HepG2 (cell line): Measurements from ENCODE around the gene CNNM2. TPM values are rescaled to one million over a fixed set of nuclear protein-coding genes. Genes with fewer than 3 reads are reported as not detected.

Source experiments
- ATAC-seq: fragments of 200-7000 bp; cut with Tn5 transposase; 3 replicates; pipeline ENCODE4 v1.9.1; 2020; ENCODE audit warnings: mild to moderate bottlenecking, moderate library complexity
- BruUV-seq: library from RNA; stranded (reverse); fragments of 400-500 nt; replicated peaks from 2 replicates; lab custom pipeline; 2021; lab: Mats Ljungman, UMichigan
- CTCF ChIA-PET: fragments of 300-600 bp; formaldehyde crosslinking; extraction: SDS; loops from one replicate; lab custom pipeline; 2021; ENCODE audit warnings: low total read pairs, inconsistent platforms, low intra/inter-chr PET ratio; lab: Yijun Ruan, JAX
- POLR2A ChIA-PET: fragments of 350-600 bp; sonication (Branson Sonifier 250); formaldehyde crosslinking; loops from one replicate; lab custom pipeline; 2020; ENCODE audit warnings: antibody characterized with exemption, inconsistent platforms; lab: Yijun Ruan, JAX
- DNase-seq: peaks from one replicate; pipeline ENCODE4 v3.0.0-alpha.2; 2015; ENCODE audit warnings: low spot score
- FAIRE-seq: peaks from 3 replicates; lab custom pipeline; 2011; peaks lifted over from hg19 to GRCh38; lab: Jason Lieb, UNC
- H2AFZ ChIP-seq: one replicate; pipeline ENCODE4 v1.6.1; 2011; ENCODE audit warnings: low read length, inconsistent platforms
- H3K27ac ChIP-seq: fragments of 300-600 bp; 3 replicates; pipeline ENCODE4 v1.8.0; 2011; ENCODE audit warnings: mixed run types, mild to moderate bottlenecking, mixed read lengths, low read length, inconsistent platforms; ENCODE audit not compliant: insufficient read depth; ENCODE audit errors: extremely low read length
- H3K27me3 ChIP-seq, 2 experiments: fragments of 200-600 bp in 1 of 2; 2 replicates in 1 of 2; 3 replicates in 1 of 2; pipeline versions ENCODE4 v1.6.0 to v1.8.0; 2011; ENCODE audit warnings: low read length in 2 of 2, mild to moderate bottlenecking in 2 of 2, moderate library complexity in 2 of 2, inconsistent platforms in 1 of 2; ENCODE audit not compliant: insufficient read depth in 2 of 2, control insufficient read depth in 1 of 2
- H3K36me3 ChIP-seq, 2 experiments: fragments of 200-600 bp in 1 of 2; replicated peaks in 1 of 2; 2 replicates in 1 of 2; 3 replicates in 1 of 2; pipeline versions ENCODE4 v1.5.1 to v1.8.0; 2011; ENCODE audit warnings: low read length in 2 of 2, inconsistent platforms in 1 of 2; ENCODE audit not compliant: insufficient read depth in 2 of 2, control insufficient read depth in 1 of 2
- H3K4me1 ChIP-seq: 2 replicates; pipeline ENCODE4 v1.5.1; 2012; ENCODE audit warnings: low read length, inconsistent platforms; ENCODE audit not compliant: insufficient read depth
- H3K4me2 ChIP-seq: 2 replicates; pipeline ENCODE4 v1.6.0; 2011; ENCODE audit warnings: low read depth, low read length, inconsistent platforms
- H3K4me3 ChIP-seq, 3 experiments: fragments of 200-600 bp in 1 of 3; sonication (generic), shearing (Covaris generic) in 1 of 3; replicated peaks in 1 of 3; 2 replicates each; pipeline ENCODE4 v1.5.1; 2011 to 2016; ENCODE audit warnings: low read length in 3 of 3, inconsistent platforms in 2 of 3, low read depth in 2 of 3, mild to moderate bottlenecking in 2 of 3, control low read depth in 1 of 3, mixed read lengths in 1 of 3; ENCODE audit not compliant: insufficient read depth in 1 of 3
- H3K79me2 ChIP-seq: one replicate; pipeline ENCODE4 v1.6.1; 2011; ENCODE audit warnings: low read length, inconsistent platforms; ENCODE audit not compliant: insufficient read depth
- H3K9ac ChIP-seq: 2 replicates; pipeline ENCODE4 v1.6.0; 2011; ENCODE audit warnings: mild to moderate bottlenecking, low read depth, low read length, inconsistent platforms; ENCODE audit not compliant: insufficient read depth
- H3K9me3 ChIP-seq: 2 replicates; pipeline ENCODE4 v1.5.1; 2012; ENCODE audit warnings: mild to moderate bottlenecking, low read length
- H4K20me1 ChIP-seq: 2 replicates; pipeline ENCODE4 v1.6.0; 2011; ENCODE audit warnings: inconsistent platforms, mild to moderate bottlenecking, low read length, moderate library complexity; ENCODE audit not compliant: insufficient read depth
- ARNT ChIP-seq: fragments of 450-650 bp; IDR thresholded peaks from 2 replicates; pipeline ENCODE4 v1.6.1; 2017
- DMAP1 ChIP-seq: IDR thresholded peaks from 2 replicates; pipeline ENCODE4 v1.6.1; 2016
- DNMT1 ChIP-seq: sonication (generic); formaldehyde crosslinking; IDR thresholded peaks from 2 replicates; pipeline ENCODE4 v1.5.1; 2020; ENCODE audit warnings: mild to moderate bottlenecking, missing genetic modification reagents
- EEA1 ChIP-seq: sonication (generic); formaldehyde crosslinking; IDR thresholded peaks from 2 replicates; pipeline ENCODE4 v1.5.1; 2020; ENCODE audit warnings: mild to moderate bottlenecking, missing genetic modification reagents, borderline replicate concordance
- HNRNPL ChIP-seq: fragments of 200-400 bp; formaldehyde crosslinking; IDR thresholded peaks from 2 replicates; pipeline ENCODE4 v1.6.1; 2017; ENCODE audit warnings: mild to moderate bottlenecking, low read depth, low read length
- LRRFIP1 ChIP-seq: sonication (generic); formaldehyde crosslinking; conservative IDR thresholded peaks from 2 replicates; pipeline ENCODE4 v1.4.0; 2020; ENCODE audit warnings: missing genetic modification reagents
- REPIN1 ChIP-seq: sonication (generic); formaldehyde crosslinking; IDR thresholded peaks from 2 replicates; pipeline ENCODE4 v1.8.0; 2022; ENCODE audit warnings: missing genetic modification reagents, low read depth, mild to moderate bottlenecking, borderline replicate concordance
- SETDB1 ChIP-seq: sonication (generic); formaldehyde crosslinking; IDR thresholded peaks from 2 replicates; pipeline ENCODE4 v1.5.1; 2020; ENCODE audit warnings: missing genetic modification reagents, mild to moderate bottlenecking, borderline replicate concordance
- STAT5B ChIP-seq: sonication (generic); formaldehyde crosslinking; IDR thresholded peaks from 2 replicates; pipeline ENCODE4 v1.4.0; 2020; ENCODE audit warnings: missing genetic modification reagents
- TFAP4 ChIP-seq: sonication (generic); IDR thresholded peaks from 2 replicates; pipeline ENCODE4 v1.6.1; 2016; ENCODE audit warnings: low read depth, borderline replicate concordance
- ZBTB2 ChIP-seq: sonication (generic); formaldehyde crosslinking; IDR thresholded peaks from 2 replicates; pipeline ENCODE4 v1.8.0; 2022; ENCODE audit warnings: low read depth, missing genetic modification reagents
- ZBTB20 ChIP-seq: sonication (generic); formaldehyde crosslinking; IDR thresholded peaks from 2 replicates; pipeline ENCODE4 v1.8.1; 2023; ENCODE audit warnings: missing genetic modification reagents, low read depth, mild to moderate bottlenecking, borderline replicate concordance
- ZBTB8A ChIP-seq: sonication (generic); formaldehyde crosslinking; IDR thresholded peaks from 2 replicates; pipeline ENCODE4 v1.4.0; 2020; ENCODE audit warnings: mild to moderate bottlenecking, low read depth, missing genetic modification reagents, borderline replicate concordance
- ZFP1 ChIP-seq: IDR thresholded peaks from 2 replicates; pipeline ENCODE4 v1.6.1; 2016
- ZNF138 ChIP-seq: sonication (generic); formaldehyde crosslinking; IDR thresholded peaks from 2 replicates; pipeline ENCODE4 v1.5.0; 2020; ENCODE audit warnings: mild to moderate bottlenecking, low read depth, missing genetic modification reagents
- ZNF256 ChIP-seq: sonication (generic); formaldehyde crosslinking; conservative IDR thresholded peaks from 2 replicates; pipeline ENCODE4 v1.4.0; 2020; ENCODE audit warnings: missing genetic modification reagents
- ZNF589 ChIP-seq: sonication (generic); formaldehyde crosslinking; conservative IDR thresholded peaks from 2 replicates; pipeline ENCODE4 v1.8.0; 2022; ENCODE audit warnings: mild to moderate bottlenecking, moderate library complexity, missing genetic modification reagents
- ZNF776 ChIP-seq: sonication (generic); formaldehyde crosslinking; IDR thresholded peaks from 2 replicates; pipeline ENCODE4 v1.4.0; 2020; ENCODE audit warnings: mild to moderate bottlenecking, missing genetic modification reagents
- ZSCAN21 ChIP-seq: sonication (generic); formaldehyde crosslinking; IDR thresholded peaks from 2 replicates; pipeline ENCODE4 v1.8.0; 2022; ENCODE audit warnings: mild to moderate bottlenecking, missing genetic modification reagents, moderate library complexity, borderline replicate concordance
- WGBS: methylation state at CpG from one replicate; pipeline ENCODE4 v1.1.6; 2017; ENCODE audit warnings: low lambda C conversion rate; 5-methylcytosine and 5-hydroxymethylcytosine counted together
- in situ Hi-C: cut with HindIII; loops from 2 replicates; pipeline ENCODE4 v1.10.0; 2017; ENCODE audit warnings: low pct_unique_long_range_greater_than_20kb; ENCODE audit not compliant: extremely low pct_ligation_motif_present
- intact Hi-C: fragments of 100-400 bp; cut with micrococcal nuclease; formaldehyde crosslinking; loops from one replicate; pipeline ENCODE4 v1.10.0; 2022; ENCODE audit not compliant: unreplicated experiment
- polyA plus RNA-seq, 8 experiments: library from polyadenylated mRNA; depleted of rRNA in 3 of 8; stranded (reverse) in 7 of 8; unstranded in 1 of 8; fragments of >200 nt; fragmentation: Illumina TruSeq in 4 of 8; extraction: Trizol in 4 of 8; gene quantifications; 2 replicates each; pipeline versions ENCODE4 v1.2.1 to v1.2.3, GENCODE V29; 2011 to 2016; ENCODE audit warnings: low read depth in 4 of 8, missing spikeins in 1 of 8, mixed read lengths in 1 of 8; ENCODE audit not compliant: insufficient read depth in 1 of 8
- total RNA-seq, 5 experiments: library from RNA; depleted of rRNA; stranded (reverse); fragments of >200 nt; fragmentation: Illumina TruSeq; extraction: Trizol; gene quantifications; 2 replicates each; pipeline ENCODE4 v1.2.3, GENCODE V29; 2016; ENCODE audit warnings: low read depth in 1 of 5

Gene CNNM2
- total and polyA plus RNA-seq, 2 of the 13 experiments (the other 11 are each of a cell fraction or from before 2014, with no cell fraction given) = 7.1 to 9.0 TPM

GRCh38 chr10:103066141-103067098 is 148.3 kb downstream of the CNNM2 start:
- Histone ChIP-seq H3K9me3 (no peaks in the 10 kb centered on the region), H3K36me3 (peaks cover 6 to 20% of the 10 kb centered on the region in 2 experiments), H3K4me3 (no peak overlapping the region), H3K79me2 (no peaks in the 10 kb centered on the region), H3K4me1 (no peaks in the 10 kb centered on the region), H3K9ac (no peak overlapping the region), H3K4me2 (no peak overlapping the region), H2AFZ (no peak overlapping the region), H3K27me3 (no peaks in the 10 kb centered on the region), H4K20me1 (no peaks in the 10 kb centered on the region), H3K27ac (no peak overlapping the region)
- ChIA-PET POLR2A (no interaction called here), CTCF (no interaction called here)
- DNase-seq = no peak
- no TSS peak for BruUV-seq
- WGBS = 95% methylated on average over 16 of the region's 16 CpGs
- no peak for ATAC-seq
- in situ Hi-C loops (loop anchor here (5.0 to 25.0 kb wide), 3 partner anchors 149 to 329 kb away; partner anchors contain the start of genes CNNM2 and WBP1L), intact Hi-C loops (no loop called here)
- TF ChIP-seq ZNF256 (CRISPR knock-in tag) (no peak), ARNT (no peak), ZBTB8A (no peak), DNMT1 (no peak), ZBTB20 (CRISPR knock-in tag) (no peak), REPIN1 (CRISPR knock-in tag) (no peak), TFAP4 (no peak), LRRFIP1 (CRISPR knock-in tag) (no peak), DMAP1 (CRISPR knock-in tag) (no peak), HNRNPL (no peak), SETDB1 (no peak), STAT5B (CRISPR knock-in tag) (no peak), ZNF589 (CRISPR knock-in tag) (no peak), EEA1 (CRISPR knock-in tag) (no peak), ZNF776 (CRISPR knock-in tag) (no peak), ZSCAN21 (CRISPR knock-in tag) (no peak), ZBTB2 (CRISPR knock-in tag) (no peak), ZFP1 (CRISPR knock-in tag) (no peak), ZNF138 (CRISPR knock-in tag) (no peak)
- no peak for FAIRE-seq
